DOHH2 (cell line): ENCODE results near the gene MRC2.

Experiments used
- EZH2phosphoT487 ChIP-seq: fragments of 200-600 bp; sonication (generic); IDR thresholded peaks from 2 replicates; pipeline ENCODE4 v1.6.1; 2017; ENCODE audit warnings: borderline replicate concordance, mild to moderate bottlenecking, antibody characterized with exemption, low read length, moderate library complexity, mixed read lengths
- TF ChIP-seq, protein P1 (sequence below): fragments of 200-600 bp; sonication (generic); IDR thresholded peaks from one replicate; pipeline ENCODE4 v1.5.1; 2014; ENCODE audit warnings: antibody characterized with exemption, mild to moderate bottlenecking, low read depth, low read length; ENCODE audit not compliant: poor library complexity, severe bottlenecking

- TF ChIP-seq, protein P1, sequence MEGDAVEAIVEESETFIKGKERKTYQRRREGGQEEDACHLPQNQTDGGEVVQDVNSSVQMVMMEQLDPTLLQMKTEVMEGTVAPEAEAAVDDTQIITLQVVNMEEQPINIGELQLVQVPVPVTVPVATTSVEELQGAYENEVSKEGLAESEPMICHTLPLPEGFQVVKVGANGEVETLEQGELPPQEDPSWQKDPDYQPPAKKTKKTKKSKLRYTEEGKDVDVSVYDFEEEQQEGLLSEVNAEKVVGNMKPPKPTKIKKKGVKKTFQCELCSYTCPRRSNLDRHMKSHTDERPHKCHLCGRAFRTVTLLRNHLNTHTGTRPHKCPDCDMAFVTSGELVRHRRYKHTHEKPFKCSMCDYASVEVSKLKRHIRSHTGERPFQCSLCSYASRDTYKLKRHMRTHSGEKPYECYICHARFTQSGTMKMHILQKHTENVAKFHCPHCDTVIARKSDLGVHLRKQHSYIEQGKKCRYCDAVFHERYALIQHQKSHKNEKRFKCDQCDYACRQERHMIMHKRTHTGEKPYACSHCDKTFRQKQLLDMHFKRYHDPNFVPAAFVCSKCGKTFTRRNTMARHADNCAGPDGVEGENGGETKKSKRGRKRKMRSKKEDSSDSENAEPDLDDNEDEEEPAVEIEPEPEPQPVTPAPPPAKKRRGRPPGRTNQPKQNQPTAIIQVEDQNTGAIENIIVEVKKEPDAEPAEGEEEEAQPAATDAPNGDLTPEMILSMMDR: no peak
- TF ChIP-seq EZH2phosphoT487: no peak
Observed at GRCh38 chr17:62675701-62676100, 48.2 kb downstream of the MRC2 start.
